DOHH2 (cell line): Measurements from ENCODE around the gene FGGY.

Experiments
- H3F3A ChIP-seq: fragments of 200-600 bp; sonication (generic), shearing (Covaris generic); 2 replicates; pipeline ENCODE4 v1.6.0; 2016; ENCODE audit warnings: antibody characterized with exemption, mild to moderate bottlenecking; ENCODE audit not compliant: control insufficient read depth, insufficient read depth
- H3K27ac ChIP-seq: fragments of 200-600 bp; sonication (generic); 2 replicates; pipeline ENCODE4 v1.5.1; 2014; ENCODE audit warnings: low read depth, mild to moderate bottlenecking, low read length, moderate library complexity
- H3K27me3 ChIP-seq: fragments of 200-600 bp; sonication (generic); 2 replicates; pipeline ENCODE4 v1.6.1; 2014; ENCODE audit warnings: mild to moderate bottlenecking, low read length, mixed read lengths; ENCODE audit not compliant: control insufficient read depth
- H3K36me3 ChIP-seq: fragments of 200-600 bp; sonication (generic); 2 replicates; pipeline ENCODE4 v1.6.1; 2014; ENCODE audit warnings: mild to moderate bottlenecking, low read length, moderate library complexity, mixed read lengths; ENCODE audit not compliant: control insufficient read depth
- H3K4me1 ChIP-seq: fragments of 200-600 bp; sonication (generic); 2 replicates; pipeline ENCODE4 v1.6.1; 2014; ENCODE audit warnings: mild to moderate bottlenecking, low read length, mixed read lengths; ENCODE audit not compliant: control insufficient read depth
- H3K4me2 ChIP-seq: fragments of 200-600 bp; sonication (generic); 2 replicates; pipeline ENCODE4 v1.6.0; 2014; ENCODE audit warnings: mild to moderate bottlenecking, low read length, moderate library complexity
- H3K4me3 ChIP-seq: fragments of 200-600 bp; sonication (generic); 2 replicates; pipeline ENCODE4 v1.5.1; 2014; ENCODE audit warnings: mild to moderate bottlenecking, low read length, mixed read lengths
- H3K79me2 ChIP-seq: fragments of 200-600 bp; sonication (generic); 2 replicates; pipeline ENCODE4 v1.6.1; 2014; ENCODE audit warnings: mild to moderate bottlenecking, low read length, mixed read lengths; ENCODE audit not compliant: control insufficient read depth
- H3K9me2 ChIP-seq: fragments of 200-600 bp; sonication (generic); replicated peaks from 2 replicates; pipeline ENCODE4 v1.6.1; 2014; ENCODE audit warnings: mild to moderate bottlenecking, low read length, mixed read lengths; ENCODE audit not compliant: control insufficient read depth
- H3K9me3 ChIP-seq: fragments of 200-600 bp; sonication (generic); 2 replicates; pipeline ENCODE4 v1.6.1; 2014; ENCODE audit warnings: antibody characterized with exemption, low read length, mixed read lengths; ENCODE audit not compliant: control insufficient read depth, insufficient read depth
- H4K20me1 ChIP-seq: fragments of 200-600 bp; sonication (generic); 2 replicates; pipeline ENCODE4 v1.6.0; 2014; ENCODE audit warnings: low read depth, mild to moderate bottlenecking, antibody characterized with exemption, low read length, moderate library complexity; ENCODE audit not compliant: control insufficient read depth, insufficient read depth
- EZH2phosphoT487 ChIP-seq: fragments of 200-600 bp; sonication (generic); IDR thresholded peaks from 2 replicates; pipeline ENCODE4 v1.6.1; 2017; ENCODE audit warnings: borderline replicate concordance, mild to moderate bottlenecking, antibody characterized with exemption, low read length, moderate library complexity, mixed read lengths
- TF ChIP-seq, protein P1 (sequence below): fragments of 200-600 bp; sonication (generic); IDR thresholded peaks from one replicate; pipeline ENCODE4 v1.5.1; 2014; ENCODE audit warnings: antibody characterized with exemption, mild to moderate bottlenecking, low read depth, low read length; ENCODE audit not compliant: poor library complexity, severe bottlenecking

FGGY gene

DNA sequence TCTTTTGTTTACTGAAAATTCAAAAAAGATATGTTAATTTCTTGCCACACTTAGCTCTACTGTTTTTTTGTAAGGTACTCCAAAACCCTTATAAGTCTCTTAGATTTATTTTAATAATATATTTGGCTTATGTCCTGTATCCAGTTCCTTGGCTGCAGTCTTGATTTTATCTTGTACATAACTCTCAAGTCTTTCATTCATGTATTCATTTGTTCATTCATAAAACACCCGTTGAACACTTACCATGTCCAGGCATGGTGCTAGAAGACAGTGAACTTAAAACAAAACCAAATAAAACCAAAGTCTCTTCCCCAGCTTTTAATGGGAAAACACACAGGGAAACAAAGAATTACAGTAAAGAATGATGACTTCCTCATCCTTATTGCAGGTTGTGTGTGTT, 215.8 kb downstream of the FGGY start:
- no peak overlapping the region for H3K27ac ChIP-seq
- no peaks in the 10 kb centered on the region for H3K27me3 ChIP-seq
- TF ChIP-seq, protein P1, sequence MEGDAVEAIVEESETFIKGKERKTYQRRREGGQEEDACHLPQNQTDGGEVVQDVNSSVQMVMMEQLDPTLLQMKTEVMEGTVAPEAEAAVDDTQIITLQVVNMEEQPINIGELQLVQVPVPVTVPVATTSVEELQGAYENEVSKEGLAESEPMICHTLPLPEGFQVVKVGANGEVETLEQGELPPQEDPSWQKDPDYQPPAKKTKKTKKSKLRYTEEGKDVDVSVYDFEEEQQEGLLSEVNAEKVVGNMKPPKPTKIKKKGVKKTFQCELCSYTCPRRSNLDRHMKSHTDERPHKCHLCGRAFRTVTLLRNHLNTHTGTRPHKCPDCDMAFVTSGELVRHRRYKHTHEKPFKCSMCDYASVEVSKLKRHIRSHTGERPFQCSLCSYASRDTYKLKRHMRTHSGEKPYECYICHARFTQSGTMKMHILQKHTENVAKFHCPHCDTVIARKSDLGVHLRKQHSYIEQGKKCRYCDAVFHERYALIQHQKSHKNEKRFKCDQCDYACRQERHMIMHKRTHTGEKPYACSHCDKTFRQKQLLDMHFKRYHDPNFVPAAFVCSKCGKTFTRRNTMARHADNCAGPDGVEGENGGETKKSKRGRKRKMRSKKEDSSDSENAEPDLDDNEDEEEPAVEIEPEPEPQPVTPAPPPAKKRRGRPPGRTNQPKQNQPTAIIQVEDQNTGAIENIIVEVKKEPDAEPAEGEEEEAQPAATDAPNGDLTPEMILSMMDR: no peak
- TF ChIP-seq EZH2phosphoT487: no peak
- no peaks in the 10 kb centered on the region for H3F3A ChIP-seq
- H3K4me3 ChIP-seq: no peak overlapping the region
- H3K4me1 ChIP-seq: no peaks in the 10 kb centered on the region
- no peaks in the 10 kb centered on the region for H4K20me1 ChIP-seq
- H3K9me3 ChIP-seq: no peaks in the 10 kb centered on the region
- no peaks in the 10 kb centered on the region for H3K79me2 ChIP-seq
- no peaks in the 10 kb centered on the region for H3K36me3 ChIP-seq
- no peak overlapping the region for H3K4me2 ChIP-seq
- H3K9me2 ChIP-seq: no peaks in the 10 kb centered on the region

DNA sequence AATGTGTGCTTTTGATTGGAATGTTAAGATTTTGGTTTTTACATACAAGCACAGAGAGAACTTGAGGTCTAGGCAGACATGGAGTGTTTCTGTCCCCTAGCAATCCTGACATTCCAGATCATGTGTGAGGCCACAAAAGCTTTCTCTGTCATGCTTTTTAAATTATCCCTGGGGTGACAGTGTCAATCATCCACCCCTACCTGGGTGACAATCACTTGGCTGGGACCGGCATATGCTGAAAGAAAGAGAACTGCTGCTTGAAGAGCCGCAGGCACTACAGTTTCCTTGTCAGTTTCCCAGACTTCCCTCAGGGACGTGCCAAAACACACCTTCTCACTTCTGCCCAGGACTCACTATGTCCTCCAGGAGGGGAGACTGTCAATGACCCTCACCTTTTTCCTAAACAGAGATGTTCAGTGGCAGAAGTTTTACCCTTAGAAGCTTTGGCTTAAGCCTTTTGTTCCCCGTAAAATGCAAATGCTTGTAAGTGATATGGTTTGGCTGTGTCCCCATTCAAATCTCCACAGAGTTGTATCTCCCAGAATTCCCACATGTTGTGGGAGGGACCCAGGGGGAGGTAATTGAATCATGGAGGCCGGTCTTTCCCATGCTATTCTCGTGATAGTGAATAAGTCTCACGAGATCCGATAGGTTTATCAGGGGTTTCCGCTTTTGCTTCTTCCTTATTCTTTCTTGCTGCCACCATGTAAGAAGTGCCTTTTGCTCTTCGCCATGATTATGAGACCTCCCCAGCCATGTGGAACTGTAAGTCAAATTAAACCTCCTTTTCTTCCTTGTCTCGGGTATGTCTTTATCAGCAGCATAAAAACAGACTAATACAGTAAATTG, 217.4 kb downstream of the FGGY start:
- Histone ChIP-seq H3K4me1 (no peaks in the 10 kb centered on the region), H3K79me2 (no peaks in the 10 kb centered on the region), H3K4me2 (no peak overlapping the region), H3F3A (no peaks in the 10 kb centered on the region), H3K9me2 (no peaks in the 10 kb centered on the region), H3K9me3 (no peaks in the 10 kb centered on the region), H3K36me3 (no peaks in the 10 kb centered on the region), H3K4me3 (no peak overlapping the region), H3K27ac (no peak overlapping the region), H3K27me3 (no peaks in the 10 kb centered on the region), H4K20me1 (no peaks in the 10 kb centered on the region)
- TF ChIP-seq, protein P1: no peak
- TF ChIP-seq EZH2phosphoT487: no peak

DNA sequence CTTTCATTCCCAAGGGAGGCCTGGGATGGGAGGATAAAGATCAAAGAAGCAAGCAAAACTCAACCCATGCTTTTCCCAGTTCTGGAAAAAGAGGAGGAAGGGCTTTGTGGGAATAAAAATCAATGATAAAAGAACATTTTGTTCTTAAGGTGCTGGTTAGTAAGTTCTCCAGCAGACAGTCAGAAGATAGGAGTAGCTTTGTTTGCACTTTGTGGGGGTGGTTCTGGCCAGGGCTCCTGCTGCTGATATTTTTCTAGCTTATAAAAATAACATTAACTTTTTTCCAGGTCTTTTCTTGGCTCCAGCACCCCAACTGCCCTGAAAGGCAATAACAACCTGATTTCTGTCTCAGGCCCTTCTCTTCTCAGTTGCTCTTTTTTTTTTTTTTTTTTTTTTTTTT, 220.0 kb downstream of the FGGY start:
- Histone ChIP-seq H3K9me2 (no peaks in the 10 kb centered on the region), H3K27ac (no peak overlapping the region)
- TF ChIP-seq, protein P1: no peak
- TF ChIP-seq EZH2phosphoT487: no peak

More for the DNA sequence above, 220.0 kb downstream of the FGGY start:
- H3K79me2 ChIP-seq: no peaks in the 10 kb centered on the region
- no peak overlapping the region for H3K4me3 ChIP-seq
- H3K36me3 ChIP-seq: no peaks in the 10 kb centered on the region
- no peaks in the 10 kb centered on the region for H3K9me3 ChIP-seq
- H3K4me2 ChIP-seq: no peak overlapping the region
- H3F3A ChIP-seq: no peaks in the 10 kb centered on the region
- no peaks in the 10 kb centered on the region for H3K4me1 ChIP-seq
- no peaks in the 10 kb centered on the region for H4K20me1 ChIP-seq
- H3K27me3 ChIP-seq: no peaks in the 10 kb centered on the region
